Common myeloid progenitor, CD34-positive (primary cell): ENCODE data around the gene ARFRP1.

ENCODE experiments used
- CTCF ChIA-PET: fragments of 350-600 bp; sonication (Branson Sonifier 250); formaldehyde crosslinking; loops from one replicate; lab custom pipeline; 2021; ENCODE audit warnings: antibody characterized with exemption; lab: Charles Lee
- POLR2A ChIA-PET: fragments of 350-600 bp; sonication (Branson Sonifier 250); formaldehyde crosslinking; loops from one replicate; lab custom pipeline; 2021; ENCODE audit warnings: antibody characterized with exemption; lab: Charles Lee
- DNase-seq, 3 donors: peaks; one replicate each; pipeline versions ENCODE4 v3.0.0 to v3.0.0-alpha.2; 2013
- H3K27ac ChIP-seq, 2 experiments: 1 replicate in 1 of 2; 2 replicates in 1 of 2; pipeline ENCODE4 v1.7.0; 2013; ENCODE audit warnings: inconsistent platforms in 2 of 2, low read length in 2 of 2, mild to moderate bottlenecking in 2 of 2, low read depth in 1 of 2, moderate library complexity in 1 of 2; ENCODE audit not compliant: severe bottlenecking in 2 of 2, insufficient read depth in 1 of 2, poor library complexity in 1 of 2
- H3K27me3 ChIP-seq, 5 experiments: replicated peaks in 2 of 5; 1 replicate in 3 of 5; 2 replicates in 2 of 5; pipeline versions ENCODE4 v1.6.1 to v1.7.0; 2013; ENCODE audit warnings: low read length in 4 of 5, mild to moderate bottlenecking in 2 of 5, moderate library complexity in 2 of 5, inconsistent platforms in 1 of 5; ENCODE audit not compliant: insufficient read depth in 5 of 5, control insufficient read depth in 4 of 5
- H3K36me3 ChIP-seq, 4 experiments: 1 replicate in 2 of 4; 2 replicates in 2 of 4; pipeline versions ENCODE4 v1.6.1 to v1.7.0; 2013; ENCODE audit warnings: low read length in 3 of 4, control low read depth in 1 of 4, mild to moderate bottlenecking in 1 of 4; ENCODE audit not compliant: control insufficient read depth in 4 of 4, insufficient read depth in 4 of 4
- H3K4me1 ChIP-seq, 4 experiments: 1 replicate in 3 of 4; 2 replicates in 1 of 4; pipeline versions ENCODE4 v1.6.1 to v1.7.1; 2013; ENCODE audit warnings: low read length in 3 of 4, mild to moderate bottlenecking in 3 of 4, control low read depth in 1 of 4, inconsistent platforms in 1 of 4, moderate library complexity in 1 of 4; ENCODE audit not compliant: control insufficient read depth in 4 of 4, insufficient read depth in 4 of 4; ENCODE audit errors: control extremely low read depth in 1 of 4
- H3K4me3 ChIP-seq, 7 experiments: 1 replicate in 4 of 7; 2 replicates in 3 of 7; pipeline versions ENCODE4 v1.5.1 to v1.7.0; 2013; ENCODE audit warnings: mild to moderate bottlenecking in 7 of 7, low read length in 6 of 7, moderate library complexity in 6 of 7, inconsistent platforms in 2 of 7, low read depth in 2 of 7, control low read depth in 1 of 7; ENCODE audit not compliant: insufficient read depth in 4 of 7, control insufficient read depth in 1 of 7; ENCODE audit errors: extremely low read depth in 1 of 7
- H3K9me3 ChIP-seq, 5 experiments: 1 replicate in 4 of 5; 2 replicates in 1 of 5; pipeline versions ENCODE4 v1.6.1 to v1.7.1; 2013; ENCODE audit warnings: low read length in 4 of 5, mild to moderate bottlenecking in 2 of 5, inconsistent platforms in 1 of 5, low read depth in 1 of 5, moderate library complexity in 1 of 5; ENCODE audit not compliant: control insufficient read depth in 4 of 5, insufficient read depth in 2 of 5; ENCODE audit errors: control extremely low read depth in 1 of 5
- WGBS: methylation state at CpG from one replicate; pipeline ENCODE4 v1.1.5; 2013; ENCODE audit not compliant: insufficient coverage; 5-methylcytosine and 5-hydroxymethylcytosine counted together

ARFRP1 gene

DNA sequence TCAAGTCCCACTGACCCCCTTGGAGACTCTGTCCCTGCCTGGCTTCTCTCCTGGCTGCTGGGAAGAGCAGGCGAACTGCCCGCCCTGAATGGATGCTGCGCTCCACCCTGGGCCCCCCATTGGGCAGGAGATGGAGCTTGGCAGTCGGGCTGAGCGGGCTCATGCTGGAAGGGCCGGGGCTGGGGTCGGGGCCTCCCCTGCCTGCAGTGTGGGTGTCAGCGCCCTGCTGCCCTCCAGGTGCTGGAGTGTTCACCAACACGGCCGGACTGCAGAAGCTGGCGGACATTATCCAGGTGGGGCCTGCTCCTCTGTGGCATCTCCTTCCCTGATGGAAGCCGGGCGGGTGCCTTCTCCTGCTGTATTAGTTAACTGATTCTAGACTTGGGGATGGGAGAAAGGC, 27.3 kb downstream of the ARFRP1 start:
- POLR2A ChIA-PET: no interaction called here
- Histone ChIP-seq H3K9me3 (no peaks in the 10 kb centered on the region), H3K36me3 (peaks cover 0 to 47% (median 14%) of the 10 kb centered on the region in 4 experiments), H3K27ac (no peak overlapping the region), H3K27me3 (no peaks in the 10 kb centered on the region), H3K4me1 (peaks cover 0 to 6% (median 0%) of the 10 kb centered on the region in 4 experiments), H3K4me3 (no peak overlapping the region)
- over 99% methylated on average over 12 of the region's 13 CpGs for WGBS
- CTCF ChIA-PET: interaction anchor here (1.0 kb wide), 1 partner anchor 13 kb away, joined by 3 read pairs; no protein-coding TSS in a partner anchor
- no peak for DNase-seq

GRCh38 chr20:63679799-63680305, 27.9 kb downstream of the ARFRP1 start:
- 98% methylated on average over 18 of the region's 19 CpGs for WGBS
- ChIA-PET POLR2A (no interaction called here), CTCF (interaction anchor here (1.4 kb wide), 1 partner anchor 11 kb away, joined by 3 read pairs; no protein-coding TSS in a partner anchor)
- DNase-seq: no peak
- H3K27me3 ChIP-seq: no peaks in the 10 kb centered on the region
- H3K4me3 ChIP-seq: no peak overlapping the region
- H3K4me1 ChIP-seq: peaks cover 0 to 6% (median 0%) of the 10 kb centered on the region in 4 experiments
- no peaks in the 10 kb centered on the region for H3K9me3 ChIP-seq
- peaks cover 0 to 47% (median 14%) of the 10 kb centered on the region in 4 experiments for H3K36me3 ChIP-seq
- no peak overlapping the region for H3K27ac ChIP-seq

GRCh38 chr20:63678667-63679465, 28.9 kb downstream of the ARFRP1 start:
- DNase-seq: no peak
- H3K27me3 ChIP-seq: no peaks in the 10 kb centered on the region
- peaks cover 0 to 55% (median 17%) of the 10 kb centered on the region in 4 experiments for H3K36me3 ChIP-seq
- ChIA-PET POLR2A (no interaction called here), CTCF (interaction anchor here (1.4 kb wide), 1 partner anchor 10 kb away, joined by 3 read pairs; no protein-coding TSS in a partner anchor)
- no peak overlapping the region for H3K27ac ChIP-seq
- H3K4me3 ChIP-seq: no peak overlapping the region
- WGBS: 98% methylated on average over 28 of the region's 38 CpGs
- peaks cover 0 to 6% (median 0%) of the 10 kb centered on the region in 4 experiments for H3K4me1 ChIP-seq
- no peaks in the 10 kb centered on the region for H3K9me3 ChIP-seq

GRCh38 chr20:63678071-63678470, 29.7 kb downstream of the ARFRP1 start:
- 92% methylated on average over 13 of the region's 13 CpGs for WGBS
- no peak for DNase-seq
- peaks cover 0 to 56% (median 19%) of the 10 kb centered on the region in 4 experiments for H3K36me3 ChIP-seq
- H3K27me3 ChIP-seq: no peaks in the 10 kb centered on the region
- POLR2A ChIA-PET: no interaction called here
- no peak overlapping the region for H3K27ac ChIP-seq
- no peak overlapping the region for H3K4me3 ChIP-seq
- CTCF ChIA-PET: no interaction called here
- no peaks in the 10 kb centered on the region for H3K9me3 ChIP-seq
- H3K4me1 ChIP-seq: peaks cover 0 to 4% (median 0%) of the 10 kb centered on the region in 4 experiments

DNA sequence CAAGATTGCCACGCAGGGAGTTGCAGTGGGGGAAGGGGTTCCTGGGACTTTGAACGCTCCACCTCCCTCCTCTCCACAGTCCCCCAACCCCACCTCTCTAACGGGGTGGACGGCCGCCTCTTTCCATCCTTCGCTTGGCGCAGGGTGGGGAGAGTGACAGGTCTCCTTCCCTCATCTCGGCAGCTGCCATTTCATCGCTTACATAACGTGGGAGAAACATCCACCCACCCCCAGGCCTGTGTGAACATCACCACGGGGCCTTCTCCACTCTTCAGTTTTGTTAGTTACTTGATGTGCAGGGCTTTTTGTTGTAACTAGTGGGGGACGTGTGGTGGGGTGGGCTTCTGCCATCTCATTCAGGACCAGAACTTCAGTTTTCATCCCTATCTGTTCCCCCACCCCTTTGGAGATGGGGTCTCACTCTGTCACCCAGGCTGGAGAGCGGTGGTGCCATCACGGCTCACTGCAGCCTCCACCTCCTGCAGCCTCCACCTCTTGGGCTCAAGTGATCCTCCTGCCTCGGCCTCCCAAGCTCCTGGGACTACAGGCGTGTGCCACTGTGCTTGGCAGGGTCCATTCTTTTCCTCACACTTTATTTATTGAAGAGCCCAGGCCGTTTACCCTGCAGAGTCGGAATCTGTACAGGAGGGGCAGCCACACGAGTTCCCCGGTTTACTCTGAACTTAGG, 32.0 kb downstream of the ARFRP1 start:
- Histone ChIP-seq H3K27me3 (no peaks in the 10 kb centered on the region), H3K36me3 (peaks cover 0 to 60% (median 23%) of the 10 kb centered on the region in 4 experiments), H3K4me1 (no peaks in the 10 kb centered on the region), H3K9me3 (no peaks in the 10 kb centered on the region), H3K27ac (no peak overlapping the region), H3K4me3 (no peak overlapping the region)
- DNase-seq: no peak
- ChIA-PET POLR2A (no interaction called here), CTCF (no interaction called here)
- WGBS: 99% methylated on average over 8 of the region's 20 CpGs

- WGBS: over 99% methylated on average over 13 of the region's 14 CpGs
These were observed 33.8 kb downstream of the ARFRP1 start for GRCh38 chr20:63673951-63674350.

More at GRCh38 chr20:63673951-63674350, 33.8 kb downstream of the ARFRP1 start:
- Histone ChIP-seq H3K27ac (no peak overlapping the region), H3K4me3 (no peak overlapping the region), H3K9me3 (no peaks in the 10 kb centered on the region), H3K36me3 (peaks cover 0 to 49% (median 20%) of the 10 kb centered on the region in 4 experiments), H3K4me1 (no peaks in the 10 kb centered on the region), H3K27me3 (no peaks in the 10 kb centered on the region)
- ChIA-PET CTCF (no interaction called here), POLR2A (no interaction called here)
- DNase-seq: no peak
